Glutamatergic neuron (in vitro differentiated cells): ENCODE data around the gene PROS1. TPM values are rescaled to one million over a fixed set of nuclear protein-coding genes. Genes with fewer than 3 reads are reported as not detected.

Experiments
- DNase-seq: peaks from one replicate; pipeline ENCODE4 v3.0.0; 2022
- H3K27ac Mint-ChIP-seq: one replicate; pipeline ENCODE4 v1.8.0; 2020; ENCODE audit warnings: mild to moderate bottlenecking, mixed read lengths, inconsistent platforms; ENCODE audit not compliant: unreplicated experiment
- H3K27me3 Mint-ChIP-seq: one replicate; pipeline ENCODE4 v1.8.0; 2020; ENCODE audit warnings: mild to moderate bottlenecking, moderate library complexity, mixed read lengths, inconsistent platforms; ENCODE audit not compliant: unreplicated experiment
- H3K36me3 Mint-ChIP-seq: one replicate; pipeline ENCODE4 v1.8.0; 2020; ENCODE audit warnings: mild to moderate bottlenecking, mixed read lengths, inconsistent platforms; ENCODE audit not compliant: unreplicated experiment
- H3K4me1 Mint-ChIP-seq: one replicate; pipeline ENCODE4 v1.8.0; 2020; ENCODE audit warnings: mild to moderate bottlenecking, low read depth, mixed read lengths, inconsistent platforms; ENCODE audit not compliant: unreplicated experiment
- H3K4me3 Mint-ChIP-seq: one replicate; pipeline ENCODE4 v1.8.0; 2020; ENCODE audit warnings: mild to moderate bottlenecking, mixed read lengths, inconsistent platforms; ENCODE audit not compliant: unreplicated experiment
- H3K9me3 Mint-ChIP-seq: one replicate; pipeline ENCODE4 v1.8.0; 2020; ENCODE audit warnings: mild to moderate bottlenecking, moderate library complexity, mixed read lengths, inconsistent platforms; ENCODE audit not compliant: unreplicated experiment
- CTCF ChIP-seq: fragments of 200-600 bp; sonication (generic); IDR thresholded peaks from one replicate; pipeline ENCODE4 v1.5.0; 2021; ENCODE audit not compliant: partially characterized antibody, unreplicated experiment
- total RNA-seq: library from RNA; stranded (reverse); fragmentation: NEBNext Ultra II Directional; extraction: Animal tissue kit (Norgen Biotek cat#: 25700); gene quantifications from one replicate; pipeline ENCODE4 v1.2.1, GENCODE V29; 2021; ENCODE audit not compliant: unreplicated experiment

The PROS1 gene
- total RNA-seq, 1 donor from 2014 or later: 4.9 TPM

- Mint-ChIP-seq H3K4me3 (no peak overlapping the region), H3K36me3 (no peaks in the 10 kb centered on the region), H3K4me1 (peaks cover 4% of the 10 kb centered on the region), H3K27me3 (peaks cover 1% of the 10 kb centered on the region), H3K27ac (no peak overlapping the region), H3K9me3 (no peaks in the 10 kb centered on the region)
- no peak for DNase-seq
- TF ChIP-seq CTCF: no peak
Observed at GRCh38 chr3:94011233-94011711, 37.6 kb upstream of the PROS1 start.

GRCh38 chr3:94009608-94010007 is 35.9 kb upstream of the PROS1 start:
- Mint-ChIP-seq H3K9me3 (no peaks in the 10 kb centered on the region), H3K36me3 (no peaks in the 10 kb centered on the region), H3K27ac (no peak overlapping the region), H3K4me3 (no peak overlapping the region), H3K27me3 (peaks cover 2% of the 10 kb centered on the region), H3K4me1 (no peaks in the 10 kb centered on the region)
- no peak for DNase-seq
- no peak for TF ChIP-seq CTCF

- peaks cover 2% of the 10 kb centered on the region for H3K27me3 Mint-ChIP-seq
- no peak overlapping the region for H3K27ac Mint-ChIP-seq
- H3K4me1 Mint-ChIP-seq: no peaks in the 10 kb centered on the region
- H3K36me3 Mint-ChIP-seq: no peaks in the 10 kb centered on the region
- TF ChIP-seq CTCF: no peak
- H3K9me3 Mint-ChIP-seq: no peaks in the 10 kb centered on the region
- DNase-seq: no peak
- no peak overlapping the region for H3K4me3 Mint-ChIP-seq
Observed at GRCh38 chr3:94008253-94008652, 34.6 kb upstream of the PROS1 start.

- no peaks in the 10 kb centered on the region for H3K4me1 Mint-ChIP-seq
- TF ChIP-seq CTCF: peak; percentile 56
- no peak overlapping the region for H3K4me3 Mint-ChIP-seq
- no peaks in the 10 kb centered on the region for H3K9me3 Mint-ChIP-seq
- peaks cover 2% of the 10 kb centered on the region for H3K27me3 Mint-ChIP-seq
- DNase-seq: no peak
- no peaks in the 10 kb centered on the region for H3K36me3 Mint-ChIP-seq
- no peak overlapping the region for H3K27ac Mint-ChIP-seq
Observed at GRCh38 chr3:94004301-94004910, 30.7 kb upstream of the PROS1 start.

GRCh38 chr3:94001827-94002495 is 28.3 kb upstream of the PROS1 start:
- H3K9me3 Mint-ChIP-seq: no peaks in the 10 kb centered on the region
- H3K4me3 Mint-ChIP-seq: no peak overlapping the region
- TF ChIP-seq CTCF: no peak
- H3K27ac Mint-ChIP-seq: no peak overlapping the region
- H3K36me3 Mint-ChIP-seq: peaks cover under 1% of the 10 kb centered on the region
- H3K4me1 Mint-ChIP-seq: no peaks in the 10 kb centered on the region
- peaks cover 2% of the 10 kb centered on the region for H3K27me3 Mint-ChIP-seq
- DNase-seq: no peak
